Measurements from ENCODE around the gene SLC44A5.

The SLC44A5 gene

DNA sequence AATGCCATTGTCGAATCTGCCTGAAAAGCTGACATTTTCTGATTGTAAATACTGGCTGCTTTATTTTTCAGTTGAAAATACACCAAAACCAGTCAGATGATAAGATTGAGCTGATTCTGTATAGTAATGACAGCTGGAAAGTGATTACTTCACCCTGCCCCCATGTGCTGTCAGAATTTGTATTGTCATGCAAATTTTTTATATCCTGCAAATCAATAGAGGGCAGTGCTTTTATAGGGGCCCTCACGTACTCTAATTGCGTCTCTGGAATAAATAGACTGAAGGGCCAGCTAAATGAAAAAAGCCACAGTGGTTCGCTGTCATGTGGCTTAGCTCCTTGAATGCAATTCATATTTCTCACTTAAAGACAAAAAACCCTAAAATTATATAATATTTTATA is 268.1 kb downstream of the SLC44A5 start:
- Histone ChIP-seq H3K4me1 (ENCODE audit: control insufficient read depth, insufficient read depth, low read length) (no peaks in the 10 kb centered on the region), H3K27ac (ENCODE audit: insufficient read depth, low read depth, low read length, poor library complexity, severe bottlenecking) (no peak overlapping the region), H3K9me3 (ENCODE audit: control insufficient read depth, low read length) (no peaks in the 10 kb centered on the region), H3K27me3 (ENCODE audit: control insufficient read depth, insufficient read depth, low read length, poor library complexity, severe bottlenecking) (no peaks in the 10 kb centered on the region), H3K36me3 (ENCODE audit: control insufficient read depth, insufficient read depth, low read length) (no peaks in the 10 kb centered on the region), H3K4me3 (ENCODE audit: insufficient read depth, low read depth, low read length) (no peak overlapping the region)
- 55 to 67% methylated on average over 4 of the region's 4 CpGs for WGBS, 2 experiments

DNA sequence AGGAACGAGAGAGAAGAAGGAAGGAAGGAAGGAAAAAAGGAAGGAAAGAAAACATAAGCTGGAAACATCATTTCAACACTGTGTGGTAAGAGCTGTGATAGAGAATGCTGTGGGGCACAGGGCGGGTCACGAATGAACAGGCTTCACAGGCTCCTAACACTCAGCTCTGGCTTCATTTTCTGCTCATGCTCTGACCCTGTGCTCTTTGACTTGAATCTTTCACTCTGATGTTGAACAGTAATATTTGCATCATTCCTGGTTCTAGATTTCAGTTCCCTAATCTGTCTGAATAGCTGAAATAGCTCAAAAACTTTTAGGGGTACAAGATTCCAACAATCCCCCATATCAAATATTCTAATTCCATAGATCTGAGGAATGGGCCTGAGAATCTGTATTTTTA is 269.4 kb downstream of the SLC44A5 start:
- no peaks in the 10 kb centered on the region for H3K27me3 ChIP-seq (ENCODE audit: control insufficient read depth, insufficient read depth, low read length, poor library complexity, severe bottlenecking)
- H3K36me3 ChIP-seq (ENCODE audit: control insufficient read depth, insufficient read depth, low read length) = no peaks in the 10 kb centered on the region
- 89 to 91% methylated on average over 3 of the region's 3 CpGs for WGBS, 2 experiments
- H3K4me1 ChIP-seq (ENCODE audit: control insufficient read depth, insufficient read depth, low read length) = no peaks in the 10 kb centered on the region
- no peaks in the 10 kb centered on the region for H3K9me3 ChIP-seq (ENCODE audit: control insufficient read depth, low read length)
- H3K27ac ChIP-seq (ENCODE audit: insufficient read depth, low read depth, low read length, poor library complexity, severe bottlenecking) = no peak overlapping the region
- no peak overlapping the region for H3K4me3 ChIP-seq (ENCODE audit: insufficient read depth, low read depth, low read length)

DNA sequence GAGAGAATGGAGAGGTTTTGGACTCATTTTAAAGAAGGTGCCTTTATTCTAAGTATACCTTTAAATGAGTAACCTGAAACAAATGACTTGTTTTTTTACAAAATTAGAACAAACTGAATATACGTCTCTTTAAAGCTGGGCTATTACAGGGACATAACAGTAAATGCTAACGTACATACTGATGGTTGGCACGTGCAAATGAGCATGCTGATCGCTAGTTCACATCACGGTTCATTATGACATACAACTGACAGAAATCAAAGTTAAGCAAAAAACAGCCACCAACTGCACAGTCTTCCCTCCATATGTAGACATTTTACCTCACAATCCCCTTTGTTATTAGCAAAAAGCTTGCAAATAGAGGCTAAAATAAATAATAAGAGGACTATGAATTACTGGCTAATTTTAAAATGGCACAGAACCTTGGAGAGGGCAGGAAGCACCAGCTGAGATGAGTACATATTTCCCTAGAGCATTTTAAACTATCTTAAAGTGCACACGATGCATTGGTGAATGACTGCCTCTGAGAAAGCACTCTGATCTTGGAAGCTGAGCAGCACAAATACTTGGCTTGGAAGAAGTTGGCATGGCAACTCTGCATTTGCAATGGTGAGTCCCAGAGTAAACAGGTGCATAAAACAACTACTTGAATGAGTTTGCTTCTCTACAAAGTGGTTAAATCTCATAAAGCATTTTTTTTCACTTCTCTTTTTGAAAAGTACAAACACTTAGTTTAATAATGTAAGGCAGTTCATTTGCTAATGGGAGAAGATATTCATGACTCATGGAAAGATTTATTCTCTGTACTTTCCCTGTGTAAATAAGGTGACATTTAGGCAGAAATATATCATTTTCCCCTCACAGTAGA is 272.1 kb downstream of the SLC44A5 start:
- no peaks in the 10 kb centered on the region for H3K9me3 ChIP-seq (ENCODE audit: control insufficient read depth, low read length)
- no peaks in the 10 kb centered on the region for H3K27me3 ChIP-seq (ENCODE audit: control insufficient read depth, insufficient read depth, low read length, poor library complexity, severe bottlenecking)
- H3K4me3 ChIP-seq (ENCODE audit: insufficient read depth, low read depth, low read length) = no peak overlapping the region
- no peaks in the 10 kb centered on the region for H3K36me3 ChIP-seq (ENCODE audit: control insufficient read depth, insufficient read depth, low read length)
- WGBS, 2 experiments = 94% methylated on average over 6 of the region's 6 CpGs
- H3K4me1 ChIP-seq (ENCODE audit: control insufficient read depth, insufficient read depth, low read length) = no peaks in the 10 kb centered on the region
- H3K27ac ChIP-seq (ENCODE audit: insufficient read depth, low read depth, low read length, poor library complexity, severe bottlenecking) = no peak overlapping the region

- no peaks in the 10 kb centered on the region for H3K9me3 ChIP-seq (ENCODE audit: control insufficient read depth, low read length)
- H3K27ac ChIP-seq (ENCODE audit: insufficient read depth, low read depth, low read length, poor library complexity, severe bottlenecking) = no peak overlapping the region
- WGBS, 2 experiments = 92 to 95% methylated on average over 4 of the region's 4 CpGs
- H3K4me3 ChIP-seq (ENCODE audit: insufficient read depth, low read depth, low read length) = no peak overlapping the region
- H3K27me3 ChIP-seq (ENCODE audit: control insufficient read depth, insufficient read depth, low read length, poor library complexity, severe bottlenecking) = no peaks in the 10 kb centered on the region
- H3K36me3 ChIP-seq (ENCODE audit: control insufficient read depth, insufficient read depth, low read length) = no peaks in the 10 kb centered on the region
- no peaks in the 10 kb centered on the region for H3K4me1 ChIP-seq (ENCODE audit: control insufficient read depth, insufficient read depth, low read length)
Measured at GRCh38 chr1:75334876-75335389, 276.0 kb downstream of the SLC44A5 start.

DNA sequence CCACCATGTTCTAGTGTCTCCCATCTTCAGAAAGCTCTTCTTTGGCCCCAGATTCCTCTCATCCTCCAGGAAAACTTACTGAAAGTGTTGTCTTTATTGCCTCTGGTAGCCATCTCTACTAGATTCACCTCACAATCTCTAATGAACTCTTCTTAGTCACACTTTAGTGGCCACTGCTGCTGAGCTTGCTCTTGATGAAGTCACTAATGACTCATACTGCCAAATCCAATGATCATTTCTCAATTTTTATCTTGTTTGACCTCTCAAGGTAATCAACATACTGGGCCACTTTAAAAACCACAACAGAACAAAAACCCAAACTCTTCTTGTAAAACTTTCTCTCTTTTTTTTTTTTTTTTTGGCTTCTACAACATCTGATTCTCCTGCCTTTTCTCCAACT is 280.3 kb downstream of the SLC44A5 start:
- Histone ChIP-seq H3K4me1 (ENCODE audit: control insufficient read depth, insufficient read depth, low read length) (peaks cover 4% of the 10 kb centered on the region), H3K27ac (ENCODE audit: insufficient read depth, low read depth, low read length, poor library complexity, severe bottlenecking) (no peak overlapping the region), H3K27me3 (ENCODE audit: control insufficient read depth, insufficient read depth, low read length, poor library complexity, severe bottlenecking) (no peaks in the 10 kb centered on the region), H3K9me3 (ENCODE audit: control insufficient read depth, low read length) (no peaks in the 10 kb centered on the region), H3K4me3 (ENCODE audit: insufficient read depth, low read depth, low read length) (no peak overlapping the region), H3K36me3 (ENCODE audit: control insufficient read depth, insufficient read depth, low read length) (no peaks in the 10 kb centered on the region)

GRCh38 chr1:75328691-75329090 is 282.2 kb downstream of the SLC44A5 start:
- H3K4me3 ChIP-seq (ENCODE audit: insufficient read depth, low read depth, low read length) = no peak overlapping the region
- H3K27ac ChIP-seq (ENCODE audit: insufficient read depth, low read depth, low read length, poor library complexity, severe bottlenecking) = no peak overlapping the region
- no peaks in the 10 kb centered on the region for H3K9me3 ChIP-seq (ENCODE audit: control insufficient read depth, low read length)
- WGBS, 2 experiments = 47 to 59% methylated on average over 3 of the region's 4 CpGs
- no peaks in the 10 kb centered on the region for H3K36me3 ChIP-seq (ENCODE audit: control insufficient read depth, insufficient read depth, low read length)
- peaks cover 4% of the 10 kb centered on the region for H3K4me1 ChIP-seq (ENCODE audit: control insufficient read depth, insufficient read depth, low read length)
- H3K27me3 ChIP-seq (ENCODE audit: control insufficient read depth, insufficient read depth, low read length, poor library complexity, severe bottlenecking) = no peaks in the 10 kb centered on the region

GRCh38 chr1:75327395-75327794 is 283.5 kb downstream of the SLC44A5 start:
- Histone ChIP-seq H3K4me3 (ENCODE audit: insufficient read depth, low read depth, low read length) (no peak overlapping the region), H3K4me1 (ENCODE audit: control insufficient read depth, insufficient read depth, low read length) (peaks cover 4% of the 10 kb centered on the region), H3K27me3 (ENCODE audit: control insufficient read depth, insufficient read depth, low read length, poor library complexity, severe bottlenecking) (no peaks in the 10 kb centered on the region), H3K36me3 (ENCODE audit: control insufficient read depth, insufficient read depth, low read length) (no peaks in the 10 kb centered on the region), H3K27ac (ENCODE audit: insufficient read depth, low read depth, low read length, poor library complexity, severe bottlenecking) (no peak overlapping the region), H3K9me3 (ENCODE audit: control insufficient read depth, low read length) (no peaks in the 10 kb centered on the region)
- WGBS, 2 experiments = 40 to 70% methylated on average over 1 to 2 of the region's 2 CpGs

DNA sequence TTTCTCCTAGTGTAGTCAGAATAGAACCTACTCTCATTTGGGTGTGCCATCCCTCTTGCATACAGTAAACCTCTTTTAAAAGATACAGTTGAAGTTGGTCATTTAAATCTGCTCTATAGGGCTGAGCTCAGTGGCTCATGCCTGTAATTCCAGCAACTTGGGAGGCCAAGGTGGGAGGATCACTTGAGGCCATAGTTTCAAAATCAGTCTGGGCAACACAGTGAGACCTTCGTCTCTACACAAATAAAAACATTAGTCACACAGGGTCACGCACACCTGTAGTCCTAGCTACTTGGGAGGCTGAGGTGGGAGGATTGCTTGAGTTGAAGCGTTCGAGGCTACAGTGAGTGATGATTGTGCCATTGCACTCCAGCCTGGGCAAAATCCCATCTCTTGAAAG is 292.9 kb downstream of the SLC44A5 start:
- Histone ChIP-seq H3K36me3 (ENCODE audit: control insufficient read depth, insufficient read depth, low read length) (no peaks in the 10 kb centered on the region), H3K4me3 (ENCODE audit: insufficient read depth, low read depth, low read length) (no peak overlapping the region), H3K27ac (ENCODE audit: insufficient read depth, low read depth, low read length, poor library complexity, severe bottlenecking) (no peak overlapping the region), H3K27me3 (ENCODE audit: control insufficient read depth, insufficient read depth, low read length, poor library complexity, severe bottlenecking) (no peaks in the 10 kb centered on the region), H3K4me1 (ENCODE audit: control insufficient read depth, insufficient read depth, low read length) (no peaks in the 10 kb centered on the region), H3K9me3 (ENCODE audit: control insufficient read depth, low read length) (no peaks in the 10 kb centered on the region)
- WGBS, 2 experiments = 93 to 99% methylated on average over 4 of the region's 4 CpGs

GRCh38 chr1:75316230-75316629 is 294.7 kb downstream of the SLC44A5 start:
- H3K9me3 ChIP-seq (ENCODE audit: control insufficient read depth, low read length) = no peaks in the 10 kb centered on the region
- H3K27ac ChIP-seq (ENCODE audit: insufficient read depth, low read depth, low read length, poor library complexity, severe bottlenecking) = no peak overlapping the region
- no peak overlapping the region for H3K4me3 ChIP-seq (ENCODE audit: insufficient read depth, low read depth, low read length)
- H3K4me1 ChIP-seq (ENCODE audit: control insufficient read depth, insufficient read depth, low read length) = no peaks in the 10 kb centered on the region
- no CpG with 5 or more reads among the region's 1 CpG for WGBS, 2 experiments
- no peaks in the 10 kb centered on the region for H3K36me3 ChIP-seq (ENCODE audit: control insufficient read depth, insufficient read depth, low read length)
- no peaks in the 10 kb centered on the region for H3K27me3 ChIP-seq (ENCODE audit: control insufficient read depth, insufficient read depth, low read length, poor library complexity, severe bottlenecking)

DNA sequence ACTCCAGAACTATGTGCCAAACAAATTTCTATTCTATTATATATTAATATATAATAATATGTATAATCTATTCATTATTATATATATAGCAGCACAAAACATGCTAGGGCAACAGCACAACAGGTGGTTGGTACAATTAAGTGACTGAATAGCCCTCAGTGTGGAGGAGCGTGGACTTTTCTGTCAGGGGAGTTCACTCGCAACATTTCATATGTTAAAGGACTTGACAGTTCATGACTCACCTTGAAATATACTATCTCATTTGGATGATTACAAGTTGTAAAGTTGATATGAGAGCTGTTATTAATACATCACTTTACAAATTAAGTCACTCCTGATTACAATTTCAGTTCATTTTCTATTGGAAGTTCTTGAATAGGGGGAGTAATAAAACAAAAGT is 298.3 kb downstream of the SLC44A5 start:
- Histone ChIP-seq H3K27ac (ENCODE audit: insufficient read depth, low read depth, low read length, poor library complexity, severe bottlenecking) (no peak overlapping the region), H3K36me3 (ENCODE audit: control insufficient read depth, insufficient read depth, low read length) (no peaks in the 10 kb centered on the region), H3K4me3 (ENCODE audit: insufficient read depth, low read depth, low read length) (no peak overlapping the region), H3K9me3 (ENCODE audit: control insufficient read depth, low read length) (no peaks in the 10 kb centered on the region), H3K27me3 (ENCODE audit: control insufficient read depth, insufficient read depth, low read length, poor library complexity, severe bottlenecking) (no peaks in the 10 kb centered on the region), H3K4me1 (ENCODE audit: control insufficient read depth, insufficient read depth, low read length) (no peaks in the 10 kb centered on the region)
- 100% methylated on average over 1 to 2 of the region's 2 CpGs for WGBS, 2 experiments
